ENCODE measurements around the gene TOPAZ1.

Gene TOPAZ1

GRCh38 chr3:44210967-44211366 lies 30.7 kb upstream of the TOPAZ1 start:
- no peak overlapping the region for H3K4me3 ChIP-seq (ENCODE audit: low read depth, low read length)
- DNase-seq (ENCODE audit: low read depth): no peak
- no peak for TF ChIP-seq CTCF (conservative IDR thresholded peaks at IDR 0.05; ENCODE audit: low read depth, low read length)

GRCh38 chr3:44222337-44222736 lies 19.3 kb upstream of the TOPAZ1 start:
- TF ChIP-seq CTCF (conservative IDR thresholded peaks at IDR 0.05; ENCODE audit: low read depth, low read length): no peak
- DNase-seq (ENCODE audit: low read depth): no peak
- H3K4me3 ChIP-seq (ENCODE audit: low read depth, low read length): no peak overlapping the region

DNA sequence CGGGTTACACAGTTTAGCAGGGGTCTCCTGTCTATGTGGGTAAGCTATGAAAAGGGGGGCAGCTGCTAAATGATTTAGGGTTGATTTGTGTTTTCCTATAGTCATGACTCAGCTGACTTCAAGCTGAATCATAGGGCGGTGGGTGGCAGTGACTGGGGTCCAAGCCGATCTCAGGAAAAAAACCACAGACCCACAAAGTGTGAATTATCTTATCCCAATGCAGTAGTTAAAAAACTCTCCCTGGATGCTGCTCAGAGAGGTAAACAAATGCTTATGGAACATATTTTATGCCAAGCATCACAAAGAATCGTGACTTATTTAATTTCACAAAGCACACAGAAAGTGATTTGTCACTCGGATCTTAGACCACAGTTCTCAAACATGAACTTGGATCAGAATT lies 18.4 kb upstream of the TOPAZ1 start:
- no peak for TF ChIP-seq CTCF (conservative IDR thresholded peaks at IDR 0.05; ENCODE audit: low read depth, low read length)
- H3K4me3 ChIP-seq (ENCODE audit: low read depth, low read length): no peak overlapping the region
- DNase-seq (ENCODE audit: low read depth): no peak

GRCh38 chr3:44224131-44224530 lies 17.6 kb upstream of the TOPAZ1 start:
- no peak for TF ChIP-seq CTCF (conservative IDR thresholded peaks at IDR 0.05; ENCODE audit: low read depth, low read length)
- no peak for DNase-seq (ENCODE audit: low read depth)
- no peak overlapping the region for H3K4me3 ChIP-seq (ENCODE audit: low read depth, low read length)

- H3K4me3 ChIP-seq (ENCODE audit: low read depth, low read length): no peak overlapping the region
- no peak for DNase-seq (ENCODE audit: low read depth)
- TF ChIP-seq CTCF (conservative IDR thresholded peaks at IDR 0.05; ENCODE audit: low read depth, low read length): no peak
Measured at GRCh38 chr3:44226573-44226972, 15.1 kb upstream of the TOPAZ1 start.

DNA sequence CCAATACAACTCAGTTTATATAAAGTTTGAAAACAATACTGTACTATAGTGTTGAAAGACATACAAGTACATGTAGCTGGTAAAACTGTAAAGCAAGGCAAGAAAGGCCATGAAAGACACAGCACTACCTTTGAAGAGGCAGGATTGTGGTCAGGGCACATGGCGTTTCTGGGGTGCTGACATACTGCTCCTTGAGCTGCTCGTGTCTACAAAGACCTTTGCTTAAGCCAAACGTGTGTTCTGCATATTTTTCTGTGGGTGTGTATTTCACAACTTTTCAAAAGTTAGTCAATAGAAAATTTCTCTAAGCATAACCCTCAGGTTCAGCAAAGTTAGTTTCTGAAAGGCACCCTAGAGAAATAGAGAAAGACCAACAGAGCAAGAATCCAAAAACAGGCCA lies 14.1 kb upstream of the TOPAZ1 start:
- no peak for TF ChIP-seq CTCF (conservative IDR thresholded peaks at IDR 0.05; ENCODE audit: low read depth, low read length)
- no peak overlapping the region for H3K4me3 ChIP-seq (ENCODE audit: low read depth, low read length)
- peak; percentile 24 for DNase-seq (ENCODE audit: low read depth)

GRCh38 chr3:44228900-44229299 lies 12.8 kb upstream of the TOPAZ1 start:
- no peak for DNase-seq (ENCODE audit: low read depth)
- TF ChIP-seq CTCF (conservative IDR thresholded peaks at IDR 0.05; ENCODE audit: low read depth, low read length): no peak
- H3K4me3 ChIP-seq (ENCODE audit: low read depth, low read length): no peak overlapping the region
